ENCODE measurements around the gene LMBRD1.

The LMBRD1 gene

GRCh38 chr6:69690986-69691385 is 105.8 kb downstream of the LMBRD1 start:
- TF ChIP-seq, protein P1, sequence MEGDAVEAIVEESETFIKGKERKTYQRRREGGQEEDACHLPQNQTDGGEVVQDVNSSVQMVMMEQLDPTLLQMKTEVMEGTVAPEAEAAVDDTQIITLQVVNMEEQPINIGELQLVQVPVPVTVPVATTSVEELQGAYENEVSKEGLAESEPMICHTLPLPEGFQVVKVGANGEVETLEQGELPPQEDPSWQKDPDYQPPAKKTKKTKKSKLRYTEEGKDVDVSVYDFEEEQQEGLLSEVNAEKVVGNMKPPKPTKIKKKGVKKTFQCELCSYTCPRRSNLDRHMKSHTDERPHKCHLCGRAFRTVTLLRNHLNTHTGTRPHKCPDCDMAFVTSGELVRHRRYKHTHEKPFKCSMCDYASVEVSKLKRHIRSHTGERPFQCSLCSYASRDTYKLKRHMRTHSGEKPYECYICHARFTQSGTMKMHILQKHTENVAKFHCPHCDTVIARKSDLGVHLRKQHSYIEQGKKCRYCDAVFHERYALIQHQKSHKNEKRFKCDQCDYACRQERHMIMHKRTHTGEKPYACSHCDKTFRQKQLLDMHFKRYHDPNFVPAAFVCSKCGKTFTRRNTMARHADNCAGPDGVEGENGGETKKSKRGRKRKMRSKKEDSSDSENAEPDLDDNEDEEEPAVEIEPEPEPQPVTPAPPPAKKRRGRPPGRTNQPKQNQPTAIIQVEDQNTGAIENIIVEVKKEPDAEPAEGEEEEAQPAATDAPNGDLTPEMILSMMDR (IDR thresholded peaks at IDR 0.05) = no peak

DNA sequence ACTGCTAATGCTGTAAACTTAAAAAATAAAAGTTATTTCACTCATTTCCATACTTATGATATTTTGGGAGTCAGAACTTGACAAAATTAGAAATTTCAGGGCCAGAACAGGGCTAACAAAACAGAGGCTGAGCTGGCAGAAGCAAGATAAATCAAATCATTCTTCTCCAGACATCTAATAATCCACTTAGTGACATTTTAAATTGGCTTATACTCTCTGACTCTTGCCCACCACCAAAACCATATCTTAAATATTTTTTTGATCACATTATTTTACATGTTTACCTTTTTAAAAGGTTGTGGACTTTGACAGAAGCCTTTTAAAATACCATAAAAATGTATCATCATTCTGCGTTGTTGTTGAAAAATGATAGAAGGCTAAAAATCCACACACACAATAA is 116.5 kb downstream of the LMBRD1 start:
- TF ChIP-seq, protein P1 (IDR thresholded peaks at IDR 0.05) = no peak

GRCh38 chr6:69673298-69673697 is 123.5 kb downstream of the LMBRD1 start:
- TF ChIP-seq, protein P1 (IDR thresholded peaks at IDR 0.05) = no peak

DNA sequence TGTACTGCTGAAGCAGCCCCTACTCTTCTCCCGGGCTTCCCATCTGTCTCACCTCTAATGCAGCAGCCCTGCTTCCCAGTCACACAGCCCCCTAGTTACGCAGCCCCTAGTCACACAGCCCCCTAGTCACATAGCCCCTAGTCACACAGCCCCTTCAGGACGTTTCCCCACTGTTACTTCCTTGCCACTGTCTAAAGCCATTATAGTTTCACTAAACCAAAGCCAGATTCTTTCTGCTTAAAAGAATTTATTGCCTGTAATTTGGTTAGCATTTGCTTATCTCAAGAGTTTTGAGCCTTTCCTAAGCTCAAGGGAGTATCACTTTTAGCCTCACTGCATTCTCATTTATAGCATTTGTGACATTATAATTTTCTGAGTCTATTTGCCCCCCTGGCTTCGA is 127.9 kb downstream of the LMBRD1 start:
- TF ChIP-seq, protein P1 (IDR thresholded peaks at IDR 0.05) = no peak

GRCh38 chr6:69665437-69665836 is 131.4 kb downstream of the LMBRD1 start:
- TF ChIP-seq, protein P1 (IDR thresholded peaks at IDR 0.05) = no peak

- TF ChIP-seq, protein P1 (IDR thresholded peaks at IDR 0.05) = no peak
These were observed 132.3 kb downstream of the LMBRD1 start for GRCh38 chr6:69664551-69664950.

DNA sequence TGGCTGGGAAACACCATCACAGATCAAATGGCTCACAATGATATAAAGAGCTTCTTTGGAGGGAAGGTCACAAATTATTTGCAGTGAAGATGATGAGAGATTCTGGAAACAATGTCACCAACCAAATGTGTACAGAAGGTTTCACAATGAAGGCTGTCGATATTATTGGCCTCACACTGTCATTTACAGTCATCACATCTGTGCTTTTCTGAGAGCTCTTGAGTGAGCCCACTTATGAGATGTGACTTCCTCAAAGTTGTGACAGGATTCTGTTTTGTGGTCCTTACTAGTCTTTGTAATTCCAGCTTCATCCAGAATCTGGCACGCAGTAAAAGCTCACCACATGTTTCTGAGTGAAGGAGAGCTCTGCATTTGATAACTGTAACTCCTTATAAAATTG is 133.6 kb downstream of the LMBRD1 start:
- TF ChIP-seq, protein P1 (IDR thresholded peaks at IDR 0.05) = no peak

- TF ChIP-seq, protein P1 (IDR thresholded peaks at IDR 0.05) = no peak
These were observed 146.1 kb downstream of the LMBRD1 start for GRCh38 chr6:69650703-69651102.

Data from LNCAP (cell line).